DOHH2 (cell line): Measurements from ENCODE around the gene BFSP1.

Experiments used
- H3F3A ChIP-seq: fragments of 200-600 bp; sonication (generic), shearing (Covaris generic); 2 replicates; pipeline ENCODE4 v1.6.0; 2016; ENCODE audit warnings: antibody characterized with exemption, mild to moderate bottlenecking; ENCODE audit not compliant: control insufficient read depth, insufficient read depth
- H3K27ac ChIP-seq: fragments of 200-600 bp; sonication (generic); 2 replicates; pipeline ENCODE4 v1.5.1; 2014; ENCODE audit warnings: low read depth, mild to moderate bottlenecking, low read length, moderate library complexity
- H3K27me3 ChIP-seq: fragments of 200-600 bp; sonication (generic); 2 replicates; pipeline ENCODE4 v1.6.1; 2014; ENCODE audit warnings: mild to moderate bottlenecking, low read length, mixed read lengths; ENCODE audit not compliant: control insufficient read depth
- H3K36me3 ChIP-seq: fragments of 200-600 bp; sonication (generic); 2 replicates; pipeline ENCODE4 v1.6.1; 2014; ENCODE audit warnings: mild to moderate bottlenecking, low read length, moderate library complexity, mixed read lengths; ENCODE audit not compliant: control insufficient read depth
- H3K4me1 ChIP-seq: fragments of 200-600 bp; sonication (generic); 2 replicates; pipeline ENCODE4 v1.6.1; 2014; ENCODE audit warnings: mild to moderate bottlenecking, low read length, mixed read lengths; ENCODE audit not compliant: control insufficient read depth
- H3K4me2 ChIP-seq: fragments of 200-600 bp; sonication (generic); 2 replicates; pipeline ENCODE4 v1.6.0; 2014; ENCODE audit warnings: mild to moderate bottlenecking, low read length, moderate library complexity
- H3K4me3 ChIP-seq: fragments of 200-600 bp; sonication (generic); 2 replicates; pipeline ENCODE4 v1.5.1; 2014; ENCODE audit warnings: mild to moderate bottlenecking, low read length, mixed read lengths
- H3K79me2 ChIP-seq: fragments of 200-600 bp; sonication (generic); 2 replicates; pipeline ENCODE4 v1.6.1; 2014; ENCODE audit warnings: mild to moderate bottlenecking, low read length, mixed read lengths; ENCODE audit not compliant: control insufficient read depth
- H3K9me2 ChIP-seq: fragments of 200-600 bp; sonication (generic); replicated peaks from 2 replicates; pipeline ENCODE4 v1.6.1; 2014; ENCODE audit warnings: mild to moderate bottlenecking, low read length, mixed read lengths; ENCODE audit not compliant: control insufficient read depth
- H3K9me3 ChIP-seq: fragments of 200-600 bp; sonication (generic); 2 replicates; pipeline ENCODE4 v1.6.1; 2014; ENCODE audit warnings: antibody characterized with exemption, low read length, mixed read lengths; ENCODE audit not compliant: control insufficient read depth, insufficient read depth
- H4K20me1 ChIP-seq: fragments of 200-600 bp; sonication (generic); 2 replicates; pipeline ENCODE4 v1.6.0; 2014; ENCODE audit warnings: low read depth, mild to moderate bottlenecking, antibody characterized with exemption, low read length, moderate library complexity; ENCODE audit not compliant: control insufficient read depth, insufficient read depth
- EZH2phosphoT487 ChIP-seq: fragments of 200-600 bp; sonication (generic); IDR thresholded peaks from 2 replicates; pipeline ENCODE4 v1.6.1; 2017; ENCODE audit warnings: borderline replicate concordance, mild to moderate bottlenecking, antibody characterized with exemption, low read length, moderate library complexity, mixed read lengths
- TF ChIP-seq, protein P1 (sequence below): fragments of 200-600 bp; sonication (generic); IDR thresholded peaks from one replicate; pipeline ENCODE4 v1.5.1; 2014; ENCODE audit warnings: antibody characterized with exemption, mild to moderate bottlenecking, low read depth, low read length; ENCODE audit not compliant: poor library complexity, severe bottlenecking

The BFSP1 gene

DNA sequence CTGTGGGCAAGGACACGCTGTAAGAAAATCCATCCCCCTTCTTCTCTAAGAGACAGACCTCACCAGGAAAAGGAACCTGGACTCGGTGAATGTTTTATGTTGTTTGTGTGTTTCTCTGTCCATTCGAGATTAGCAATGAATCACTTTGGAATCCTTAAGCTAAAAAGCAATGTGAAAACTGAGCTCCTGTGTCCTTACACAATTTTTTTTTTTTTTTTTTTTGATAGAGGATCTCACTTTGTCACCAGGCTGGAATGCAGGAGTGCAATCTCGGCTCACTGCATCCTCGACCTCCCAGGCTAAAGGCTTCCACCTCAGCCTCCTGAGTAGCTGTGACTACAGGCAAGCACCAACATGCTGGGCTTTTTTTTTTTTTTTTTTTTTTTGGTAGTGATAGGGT is 32.1 kb downstream of the BFSP1 start:
- Histone ChIP-seq H3K4me1 (no peaks in the 10 kb centered on the region), H3K79me2 (no peaks in the 10 kb centered on the region), H3F3A (no peaks in the 10 kb centered on the region), H3K4me2 (no peak overlapping the region), H3K9me3 (no peaks in the 10 kb centered on the region), H3K9me2 (no peaks in the 10 kb centered on the region), H3K27me3 (0 out of 2 replicates have a peak, but pooled peaks cover 8% of the 10 kb centered on the region), H4K20me1 (no peaks in the 10 kb centered on the region), H3K4me3 (no peak overlapping the region), H3K36me3 (no peaks in the 10 kb centered on the region), H3K27ac (no peak overlapping the region)
- TF ChIP-seq, protein P1, sequence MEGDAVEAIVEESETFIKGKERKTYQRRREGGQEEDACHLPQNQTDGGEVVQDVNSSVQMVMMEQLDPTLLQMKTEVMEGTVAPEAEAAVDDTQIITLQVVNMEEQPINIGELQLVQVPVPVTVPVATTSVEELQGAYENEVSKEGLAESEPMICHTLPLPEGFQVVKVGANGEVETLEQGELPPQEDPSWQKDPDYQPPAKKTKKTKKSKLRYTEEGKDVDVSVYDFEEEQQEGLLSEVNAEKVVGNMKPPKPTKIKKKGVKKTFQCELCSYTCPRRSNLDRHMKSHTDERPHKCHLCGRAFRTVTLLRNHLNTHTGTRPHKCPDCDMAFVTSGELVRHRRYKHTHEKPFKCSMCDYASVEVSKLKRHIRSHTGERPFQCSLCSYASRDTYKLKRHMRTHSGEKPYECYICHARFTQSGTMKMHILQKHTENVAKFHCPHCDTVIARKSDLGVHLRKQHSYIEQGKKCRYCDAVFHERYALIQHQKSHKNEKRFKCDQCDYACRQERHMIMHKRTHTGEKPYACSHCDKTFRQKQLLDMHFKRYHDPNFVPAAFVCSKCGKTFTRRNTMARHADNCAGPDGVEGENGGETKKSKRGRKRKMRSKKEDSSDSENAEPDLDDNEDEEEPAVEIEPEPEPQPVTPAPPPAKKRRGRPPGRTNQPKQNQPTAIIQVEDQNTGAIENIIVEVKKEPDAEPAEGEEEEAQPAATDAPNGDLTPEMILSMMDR, result no peak
- no peak for TF ChIP-seq EZH2phosphoT487

DNA sequence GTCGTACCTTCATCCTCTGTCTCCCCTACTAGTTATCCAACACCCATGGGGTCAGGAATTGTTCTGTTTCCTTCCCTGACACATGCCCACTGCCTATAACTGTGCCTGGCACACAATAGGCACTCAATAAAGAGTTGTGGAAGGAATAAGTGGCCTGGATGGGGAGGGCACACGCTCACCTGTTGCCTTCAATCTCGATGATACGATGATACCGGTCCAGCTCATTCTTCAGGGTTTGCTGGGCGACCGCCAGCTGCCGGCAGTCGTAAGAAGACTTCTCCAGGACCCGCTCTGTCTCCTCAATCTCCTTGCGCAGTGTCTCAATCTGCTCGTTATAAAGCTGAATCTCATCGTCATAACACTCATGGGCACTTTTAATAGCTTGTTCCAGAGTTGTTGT is 32.5 kb downstream of the BFSP1 start:
- Histone ChIP-seq H3K4me3 (no peak overlapping the region), H3K4me2 (no peak overlapping the region), H3K9me2 (no peaks in the 10 kb centered on the region), H3K9me3 (no peaks in the 10 kb centered on the region), H3K4me1 (no peaks in the 10 kb centered on the region), H3K79me2 (no peaks in the 10 kb centered on the region), H3F3A (no peaks in the 10 kb centered on the region), H3K36me3 (no peaks in the 10 kb centered on the region), H3K27me3 (0 out of 2 replicates have a peak, but pooled peaks cover 8% of the 10 kb centered on the region), H3K27ac (no peak overlapping the region), H4K20me1 (no peaks in the 10 kb centered on the region)
- no peak for TF ChIP-seq EZH2phosphoT487
- TF ChIP-seq, protein P1, result no peak

DNA sequence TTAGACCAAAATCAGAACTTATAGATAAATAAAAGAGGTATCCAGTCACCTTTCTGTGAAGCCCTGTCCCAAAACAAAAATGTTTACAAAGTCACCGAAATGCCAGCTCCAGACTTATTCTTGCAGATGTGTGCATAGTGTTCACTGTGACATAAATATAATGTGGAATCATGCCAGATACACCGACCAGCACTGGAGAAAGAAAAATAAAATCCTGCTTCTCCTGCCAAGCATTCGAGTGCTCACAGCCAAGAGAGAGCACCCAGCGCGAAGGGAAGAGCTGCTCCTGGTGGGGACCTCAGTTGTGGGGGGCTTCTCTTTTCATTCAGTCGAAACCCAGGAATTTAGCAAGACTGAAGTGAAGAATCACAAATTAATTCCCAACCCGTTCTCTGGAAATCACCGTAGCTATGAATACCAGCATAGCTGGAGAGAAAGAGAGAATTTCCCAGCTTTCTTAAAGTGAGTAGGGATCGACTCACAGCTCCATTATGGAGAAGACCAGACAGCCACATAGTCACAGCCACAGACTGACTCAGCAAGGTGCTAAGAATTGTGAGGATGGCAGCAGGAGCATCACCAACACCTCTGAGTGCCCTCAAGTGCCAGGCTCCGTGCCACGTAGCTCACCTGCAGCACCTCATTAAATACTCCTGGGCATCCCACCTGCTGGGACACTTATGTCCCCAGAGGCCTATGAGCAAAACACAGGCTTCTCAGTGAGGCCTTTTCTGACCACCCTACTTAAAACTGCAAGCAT is 33.2 kb downstream of the BFSP1 start:
- Histone ChIP-seq H3K36me3 (no peaks in the 10 kb centered on the region), H3K9me3 (no peaks in the 10 kb centered on the region), H3K4me3 (no peak overlapping the region), H3K9me2 (no peaks in the 10 kb centered on the region), H3K27ac (no peak overlapping the region), H4K20me1 (no peaks in the 10 kb centered on the region), H3F3A (no peaks in the 10 kb centered on the region), H3K27me3 (0 out of 2 replicates have a peak, but pooled peaks cover 8% of the 10 kb centered on the region), H3K4me2 (no peak overlapping the region), H3K4me1 (no peaks in the 10 kb centered on the region), H3K79me2 (no peaks in the 10 kb centered on the region)
- TF ChIP-seq, protein P1, result no peak
- no peak for TF ChIP-seq EZH2phosphoT487
